Neuronal stem cell (in vitro differentiated cells): ENCODE measurements around the gene RPGRIP1.

Source experiments
- DNase-seq: peaks from one replicate; pipeline ENCODE4 v3.0.0-alpha.2; 2013; ENCODE audit warnings: low spot score
- H2AFZ ChIP-seq: one replicate; pipeline ENCODE4 v1.6.1; 2013; ENCODE audit warnings: mild to moderate bottlenecking, low read length, inconsistent platforms
- H2AK5ac ChIP-seq: 2 replicates; pipeline ENCODE4 v1.6.1; 2013; ENCODE audit warnings: low read depth, mild to moderate bottlenecking, inconsistent platforms, low read length, moderate library complexity, mixed read lengths
- H2BK120ac ChIP-seq: 2 replicates; pipeline ENCODE4 v1.6.1; 2013; ENCODE audit warnings: low read depth, mild to moderate bottlenecking, inconsistent platforms, low read length, moderate library complexity, mixed read lengths
- H2BK12ac ChIP-seq: one replicate; pipeline ENCODE4 v1.6.1; 2013; ENCODE audit warnings: low read length, inconsistent platforms
- H2BK15ac ChIP-seq: 2 replicates; pipeline ENCODE4 v1.6.1; 2013; ENCODE audit warnings: mild to moderate bottlenecking, low read length, inconsistent platforms, mixed read lengths
- H2BK5ac ChIP-seq: one replicate; pipeline ENCODE4 v1.6.1; 2013; ENCODE audit warnings: inconsistent platforms, mild to moderate bottlenecking, low read length, moderate library complexity
- H3K14ac ChIP-seq: one replicate; pipeline ENCODE4 v1.6.1; 2013; ENCODE audit warnings: low read length, inconsistent platforms
- H3K18ac ChIP-seq: 2 replicates; pipeline ENCODE4 v1.6.1; 2013; ENCODE audit warnings: low read length, inconsistent platforms
- H3K23ac ChIP-seq: 2 replicates; pipeline ENCODE4 v1.6.1; 2013; ENCODE audit warnings: low read depth, mild to moderate bottlenecking, mixed read lengths, low read length, inconsistent platforms; ENCODE audit not compliant: poor library complexity
- H3K27ac ChIP-seq: replicated peaks from 3 replicates; pipeline ENCODE4 v1.5.1; 2013; ENCODE audit warnings: low read length, inconsistent platforms
- H3K27me3 ChIP-seq, 3 experiments: 2 replicates each; pipeline ENCODE4 v1.6.1; 2013; ENCODE audit warnings: low read length in 3 of 3, mild to moderate bottlenecking in 2 of 3, inconsistent platforms in 1 of 3, low read depth in 1 of 3, mixed read lengths in 1 of 3, moderate library complexity in 1 of 3; ENCODE audit not compliant: control insufficient read depth in 3 of 3, insufficient read depth in 3 of 3
- H3K36me3 ChIP-seq, 2 donors: replicated peaks in 1 of 2; 2 replicates each; pipeline ENCODE4 v1.6.1; 2013; ENCODE audit warnings: low read length in 2 of 2; ENCODE audit not compliant: control insufficient read depth in 2 of 2, insufficient read depth in 2 of 2
- H3K4ac ChIP-seq: 2 replicates; pipeline ENCODE4 v1.6.1; 2013; ENCODE audit warnings: inconsistent platforms, mild to moderate bottlenecking, low read length, moderate library complexity
- H3K4me1 ChIP-seq, 2 donors: 1 replicate in 1 of 2; 2 replicates in 1 of 2; pipeline ENCODE4 v1.6.1; 2013; ENCODE audit warnings: low read length in 2 of 2, low read depth in 1 of 2; ENCODE audit not compliant: control insufficient read depth in 2 of 2, insufficient read depth in 1 of 2
- H3K4me2 ChIP-seq: one replicate; pipeline ENCODE4 v1.6.1; 2013; ENCODE audit warnings: mild to moderate bottlenecking, low read length, inconsistent platforms; ENCODE audit not compliant: insufficient read depth, poor library complexity, severe bottlenecking
- H3K4me3 ChIP-seq, 2 donors: 2 replicates each; pipeline ENCODE4 v1.5.1; 2013; ENCODE audit warnings: low read length in 2 of 2, mild to moderate bottlenecking in 2 of 2, inconsistent platforms in 1 of 2, moderate library complexity in 1 of 2
- H3K79me1 ChIP-seq: one replicate; pipeline ENCODE4 v1.6.1; 2013; ENCODE audit warnings: low read depth, mild to moderate bottlenecking, inconsistent platforms, low read length, moderate library complexity
- H3K9ac ChIP-seq: one replicate; pipeline ENCODE4 v1.6.1; 2013; ENCODE audit warnings: mild to moderate bottlenecking, low read depth, low read length, inconsistent platforms; ENCODE audit not compliant: poor library complexity
- H3K9me3 ChIP-seq, 2 donors: replicated peaks in 1 of 2; 2 replicates each; pipeline versions ENCODE3 to v1.6.1; 2013; ENCODE audit warnings: low read length in 2 of 2, mild to moderate bottlenecking in 2 of 2, inconsistent platforms in 1 of 2, low read depth in 1 of 2, mixed read lengths in 1 of 2, moderate library complexity in 1 of 2; ENCODE audit not compliant: control insufficient read depth in 2 of 2, insufficient read depth in 1 of 2
- H4K8ac ChIP-seq: one replicate; pipeline ENCODE4 v1.6.1; 2013; ENCODE audit warnings: low read depth, mild to moderate bottlenecking, inconsistent platforms, low read length, moderate library complexity
- H4K91ac ChIP-seq: one replicate; pipeline ENCODE4 v1.6.1; 2013; ENCODE audit warnings: low read length, low read depth, mild to moderate bottlenecking, inconsistent platforms; ENCODE audit not compliant: poor library complexity
- WGBS, 2 donors: extraction: QIAGEN DNeasy Blood & Tissue Kit; methylation state at CpG; one replicate each; pipeline ENCODE4 v1.1.7; 2013; ENCODE audit warnings: missing lambda C conversion rate in 2 of 2, mixed read lengths in 1 of 2; ENCODE audit not compliant: insufficient read length in 2 of 2, insufficient replicate concordance in 1 of 2; ENCODE audit errors: extremely low coverage in 2 of 2; 5-methylcytosine and 5-hydroxymethylcytosine counted together

The RPGRIP1 gene

GRCh38 chr14:21264025-21264801 is 15.7 kb upstream of the RPGRIP1 start:
- no peak overlapping the region for H2BK5ac ChIP-seq
- no peak overlapping the region for H3K18ac ChIP-seq
- H3K4ac ChIP-seq = no peak overlapping the region
- no peak overlapping the region for H2BK12ac ChIP-seq
- no peaks in the 10 kb centered on the region for H3K27me3 ChIP-seq
- no peaks in the 10 kb centered on the region for H3K79me1 ChIP-seq
- no CpG with 5 or more reads among the region's 4 CpGs for WGBS, 2 donors
- H3K14ac ChIP-seq = no peak overlapping the region
- peaks cover 12 to 92% of the 10 kb centered on the region in 2 donors for H3K36me3 ChIP-seq
- no peak overlapping the region for H2AK5ac ChIP-seq
- H3K9me3 ChIP-seq = peaks cover 0 to 3% of the 10 kb centered on the region in 2 donors
- no peak overlapping the region for H4K8ac ChIP-seq
- no peak overlapping the region for H3K4me2 ChIP-seq
- H2AFZ ChIP-seq = no peak overlapping the region
- no peak overlapping the region for H2BK120ac ChIP-seq
- no peaks in the 10 kb centered on the region for H3K4me1 ChIP-seq
- H3K23ac ChIP-seq = no peak overlapping the region
- no peak for DNase-seq
- no peak overlapping the region for H3K4me3 ChIP-seq
- no peak overlapping the region for H2BK15ac ChIP-seq
- H4K91ac ChIP-seq = no peak overlapping the region
- no peak overlapping the region for H3K9ac ChIP-seq
- H3K27ac ChIP-seq = no peak overlapping the region

GRCh38 chr14:21267431-21267845 is 12.4 kb upstream of the RPGRIP1 start:
- Histone ChIP-seq H4K91ac (no peak overlapping the region), H3K27ac (no peak overlapping the region), H2BK5ac (no peak overlapping the region), H3K36me3 (peaks cover 8 to 62% of the 10 kb centered on the region in 2 donors), H3K79me1 (no peaks in the 10 kb centered on the region), H3K14ac (no peak overlapping the region), H3K9ac (no peak overlapping the region), H2AFZ (no peak overlapping the region), H4K8ac (no peak overlapping the region), H2AK5ac (no peak overlapping the region), H2BK12ac (no peak overlapping the region), H3K27me3 (no peaks in the 10 kb centered on the region), H3K18ac (no peak overlapping the region), H2BK120ac (no peak overlapping the region), H3K4me1 (peaks cover 3% of the 10 kb centered on the region in 2 donors), H3K4me2 (peak overlapping the region; percentile 40), H3K9me3 (peaks cover 0 to 3% of the 10 kb centered on the region in 2 donors), H3K4me3 (peak overlapping the region; percentile 49 to 57), H2BK15ac (no peak overlapping the region), H3K23ac (no peak overlapping the region), H3K4ac (no peak overlapping the region)
- no peak for DNase-seq
- no CpG with 5 or more reads among the region's 10 CpGs for WGBS, 2 donors

- no CpG with 5 or more reads among the region's 16 CpGs for WGBS, 2 donors
- Histone ChIP-seq H3K27me3 (no peaks in the 10 kb centered on the region), H2BK5ac (no peak overlapping the region), H2AFZ (no peak overlapping the region), H3K79me1 (no peaks in the 10 kb centered on the region), H3K27ac (no peak overlapping the region), H4K91ac (no peak overlapping the region), H3K4me2 (peak overlapping the region; percentile 53), H4K8ac (no peak overlapping the region), H2AK5ac (no peak overlapping the region), H2BK12ac (no peak overlapping the region), H3K9me3 (peaks cover 0 to 3% of the 10 kb centered on the region in 2 donors), H3K14ac (no peak overlapping the region), H3K4me3 (peak overlapping the region; percentile 57 to 81), H3K18ac (no peak overlapping the region), H3K4me1 (peaks cover 3% of the 10 kb centered on the region in 2 donors), H3K4ac (no peak overlapping the region), H2BK120ac (no peak overlapping the region), H3K23ac (no peak overlapping the region), H3K9ac (no peak overlapping the region), H3K36me3 (peaks cover 7 to 56% of the 10 kb centered on the region in 2 donors), H2BK15ac (no peak overlapping the region)
- no peak for DNase-seq
These were observed 11.8 kb upstream of the RPGRIP1 start for GRCh38 chr14:21267886-21268616.

GRCh38 chr14:21268617-21269251 is 11.1 kb upstream of the RPGRIP1 start:
- no CpG with 5 or more reads among the region's 24 CpGs for WGBS, 2 donors
- peak overlapping the region; percentile 4 for H3K4ac ChIP-seq
- DNase-seq = peak; percentile 32

More at GRCh38 chr14:21268617-21269251, 11.1 kb upstream of the RPGRIP1 start:
- H3K9me3 ChIP-seq = peaks cover 0 to 3% of the 10 kb centered on the region in 2 donors
- peak overlapping the region; percentile 81 for H2AK5ac ChIP-seq
- no peaks in the 10 kb centered on the region for H3K79me1 ChIP-seq
- peaks cover 3% of the 10 kb centered on the region in 2 donors for H3K4me1 ChIP-seq
- H3K27me3 ChIP-seq = no peaks in the 10 kb centered on the region
- peak overlapping the region; percentile 29 for H2BK120ac ChIP-seq
- H2BK5ac ChIP-seq = no peak overlapping the region
- peak overlapping the region; percentile 86 for H3K18ac ChIP-seq
- no peak overlapping the region for H4K8ac ChIP-seq
- no peak overlapping the region for H2BK12ac ChIP-seq
- peak overlapping the region; percentile 14 for H3K14ac ChIP-seq
- peak overlapping the region; percentile 53 for H3K4me2 ChIP-seq
- no peak overlapping the region for H2BK15ac ChIP-seq
- peaks cover 4 to 50% of the 10 kb centered on the region in 2 donors for H3K36me3 ChIP-seq
- H3K27ac ChIP-seq = peak overlapping the region; percentile 55
- no peak overlapping the region for H4K91ac ChIP-seq
- peak overlapping the region; percentile 57 to 93 for H3K4me3 ChIP-seq
- H2AFZ ChIP-seq = no peak overlapping the region
- H3K9ac ChIP-seq = peak overlapping the region; percentile 91
- peak overlapping the region; percentile 81 for H3K23ac ChIP-seq
